ENCODE measurements around the gene ATP6V1B1.

ATP6V1B1 gene

DNA sequence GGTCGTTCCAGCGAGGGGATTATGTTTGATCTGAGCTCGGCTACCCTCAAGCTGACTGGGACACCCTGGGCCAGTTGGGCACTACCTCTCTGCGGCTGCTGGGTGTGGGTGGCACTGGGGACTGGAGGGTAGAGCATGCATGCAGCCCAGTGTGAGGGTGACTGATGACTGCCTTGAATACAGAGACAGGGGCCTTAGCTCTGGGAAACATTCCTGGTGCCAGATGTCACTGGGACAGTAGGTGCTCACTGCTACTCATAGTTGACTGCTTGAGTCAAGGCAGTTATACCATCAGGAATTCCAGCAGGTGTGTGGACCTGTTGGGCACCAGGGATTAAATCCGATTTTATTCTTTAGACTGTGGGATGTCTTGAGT lies 33.6 kb upstream of the ATP6V1B1 start:
- no peak for DNase-seq

GRCh38 chr2:70902579-70902978 lies 33.1 kb upstream of the ATP6V1B1 start:
- no peak for DNase-seq

DNA sequence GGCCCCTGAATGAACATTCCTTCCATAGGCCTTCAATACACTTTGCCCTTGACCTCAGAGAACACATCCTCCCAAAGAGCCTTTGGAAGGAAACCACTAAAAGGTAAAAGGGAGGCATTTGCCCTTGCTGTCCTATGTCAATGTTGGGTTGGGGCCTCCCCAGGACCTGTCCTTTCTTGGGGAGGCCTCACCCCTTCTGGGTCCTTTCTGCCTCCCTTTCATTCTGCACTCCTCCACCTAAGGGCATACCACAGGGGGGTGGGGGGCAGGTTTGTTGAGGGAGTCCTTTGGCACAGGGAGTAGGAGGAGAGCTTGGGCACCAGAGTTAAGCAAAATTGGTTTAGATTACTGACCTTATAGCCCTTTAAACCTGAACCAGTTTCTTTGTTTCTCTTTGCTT lies 32.5 kb upstream of the ATP6V1B1 start:
- no peak for DNase-seq

GRCh38 chr2:70903641-70904340 lies 31.9 kb upstream of the ATP6V1B1 start:
- no peak for DNase-seq

GRCh38 chr2:70904371-70905216 lies 31.1 kb upstream of the ATP6V1B1 start:
- DNase-seq = no peak

DNA sequence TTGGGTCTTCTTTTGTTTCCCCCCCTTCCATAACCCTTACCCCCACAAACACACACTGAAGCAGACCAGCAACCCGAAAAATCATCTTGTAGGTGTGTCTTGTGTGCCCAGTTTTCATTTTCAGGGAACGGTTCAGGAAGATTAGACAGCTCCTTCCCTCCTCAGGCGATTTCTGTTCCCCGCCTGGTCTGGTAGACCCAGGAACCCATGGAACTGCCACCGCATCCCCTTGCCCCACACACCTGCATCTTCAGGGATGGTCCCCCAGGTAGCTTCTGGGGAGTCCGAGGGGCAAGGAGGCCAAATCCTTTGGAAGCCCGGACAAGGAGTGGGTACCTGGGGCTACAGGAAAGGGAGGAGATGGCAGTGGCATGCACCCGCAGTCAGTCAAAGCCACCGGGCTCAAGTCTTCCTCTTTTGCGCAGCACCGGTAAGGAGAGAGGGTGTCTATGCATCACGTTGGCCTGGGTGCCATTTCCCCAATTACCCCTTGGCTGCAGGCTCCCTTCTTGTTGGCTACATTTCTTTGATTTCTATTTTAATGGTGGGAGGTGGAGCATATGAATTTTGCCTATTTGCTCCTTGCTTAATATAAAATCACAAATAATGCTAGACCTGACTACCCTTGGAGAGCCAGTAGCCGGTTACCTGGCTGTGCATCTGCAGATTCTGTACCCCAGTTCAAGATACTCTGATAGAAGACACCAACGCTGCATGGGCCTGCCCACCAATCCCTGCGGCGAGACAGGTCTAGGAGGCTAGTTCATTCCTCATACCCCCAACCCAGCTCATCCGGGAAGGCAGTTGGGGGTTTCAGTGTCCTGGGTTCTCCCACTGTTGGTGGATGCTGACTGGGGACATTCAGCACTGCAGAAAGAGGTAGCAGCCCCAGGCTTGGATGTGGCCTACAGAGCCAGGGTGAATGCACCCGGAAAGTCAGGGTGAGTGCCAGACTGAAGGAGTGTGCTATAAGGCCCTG lies 30.0 kb upstream of the ATP6V1B1 start:
- DNase-seq = no peak

GRCh38 chr2:70906439-70907005 lies 29.2 kb upstream of the ATP6V1B1 start:
- DNase-seq = no peak

GRCh38 chr2:70907130-70908057 lies 28.3 kb upstream of the ATP6V1B1 start:
- no peak for DNase-seq

GRCh38 chr2:70916291-70916690 lies 19.4 kb upstream of the ATP6V1B1 start:
- DNase-seq = no peak

- DNase-seq = no peak
Measured at GRCh38 chr2:70918016-70918415, 17.7 kb upstream of the ATP6V1B1 start.

GRCh38 chr2:70919672-70920366 lies 15.9 kb upstream of the ATP6V1B1 start:
- peak; percentile 24 to 58 (median 50) for DNase-seq

- no peak for DNase-seq
Measured at GRCh38 chr2:70920367-70920715, 15.4 kb upstream of the ATP6V1B1 start.

GRCh38 chr2:70921031-70921430 lies 14.7 kb upstream of the ATP6V1B1 start:
- no peak for DNase-seq

DNA sequence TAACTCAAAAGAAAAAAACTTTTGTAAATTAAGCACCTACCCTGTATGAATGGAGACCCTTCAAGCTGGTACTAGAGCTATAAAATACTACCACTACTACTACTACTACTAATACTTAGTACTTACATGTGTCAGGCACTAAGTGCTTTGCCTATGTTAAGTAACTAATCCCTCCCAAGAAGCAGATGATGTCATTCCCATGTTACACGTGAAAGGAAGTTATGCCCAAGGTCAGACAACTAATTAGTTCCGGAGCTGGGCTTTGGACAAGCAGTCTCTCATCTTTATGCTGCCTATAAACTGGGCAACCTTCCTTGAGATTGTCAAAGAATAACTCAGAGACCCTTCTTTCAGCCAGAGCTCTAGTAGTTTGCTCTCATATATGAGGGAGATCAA lies 13.9 kb upstream of the ATP6V1B1 start:
- no peak for DNase-seq

DNA sequence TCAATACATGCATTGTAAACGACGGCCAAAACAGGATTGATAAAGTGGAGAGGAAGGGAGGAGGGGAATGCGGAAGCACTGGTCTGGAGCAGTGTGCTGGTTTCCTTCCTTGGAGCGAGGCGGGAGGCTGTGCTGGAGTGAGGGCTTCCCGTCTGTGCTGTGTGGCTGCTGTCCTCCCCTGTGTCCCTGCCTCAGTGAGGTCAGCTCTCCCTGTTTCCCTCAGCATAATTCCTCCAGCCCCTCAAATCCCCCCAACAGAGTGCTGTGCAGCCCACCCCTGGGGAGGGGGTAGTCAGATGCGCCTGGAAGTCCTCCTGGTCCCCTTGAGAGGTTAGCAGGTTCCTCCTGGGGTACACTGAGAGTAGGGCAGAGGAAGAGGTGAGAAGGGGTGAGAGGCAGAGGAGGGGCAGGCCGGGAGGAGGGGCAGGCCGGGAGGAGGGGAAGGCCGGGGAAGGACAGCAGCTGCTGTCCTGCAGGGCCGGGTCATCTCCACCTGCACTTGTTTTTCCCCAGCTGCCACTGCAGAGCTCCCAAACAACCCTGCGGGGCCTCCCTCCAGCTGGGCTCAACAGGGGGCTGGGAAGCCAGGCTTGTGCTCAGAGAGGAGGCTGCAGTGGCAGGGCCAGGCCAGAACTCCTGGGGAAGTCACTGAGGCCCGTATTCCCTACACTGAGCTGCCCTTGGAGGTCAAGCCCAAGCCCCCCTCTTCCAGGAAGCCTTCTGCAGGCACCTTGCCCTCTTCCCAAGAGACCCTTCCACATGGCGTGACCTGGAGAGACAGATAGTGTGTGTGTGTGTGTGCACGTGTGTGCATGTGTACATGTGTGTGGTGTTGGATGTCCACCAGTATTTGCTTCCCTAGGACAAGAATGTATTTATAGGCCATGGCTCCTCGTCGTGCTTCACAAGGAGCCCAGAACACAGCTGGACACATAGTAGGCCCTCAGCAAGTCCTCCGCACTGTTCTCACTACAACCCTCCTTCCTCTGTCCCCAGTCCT lies 13.2 kb upstream of the ATP6V1B1 start:
- DNase-seq = no peak

DNA sequence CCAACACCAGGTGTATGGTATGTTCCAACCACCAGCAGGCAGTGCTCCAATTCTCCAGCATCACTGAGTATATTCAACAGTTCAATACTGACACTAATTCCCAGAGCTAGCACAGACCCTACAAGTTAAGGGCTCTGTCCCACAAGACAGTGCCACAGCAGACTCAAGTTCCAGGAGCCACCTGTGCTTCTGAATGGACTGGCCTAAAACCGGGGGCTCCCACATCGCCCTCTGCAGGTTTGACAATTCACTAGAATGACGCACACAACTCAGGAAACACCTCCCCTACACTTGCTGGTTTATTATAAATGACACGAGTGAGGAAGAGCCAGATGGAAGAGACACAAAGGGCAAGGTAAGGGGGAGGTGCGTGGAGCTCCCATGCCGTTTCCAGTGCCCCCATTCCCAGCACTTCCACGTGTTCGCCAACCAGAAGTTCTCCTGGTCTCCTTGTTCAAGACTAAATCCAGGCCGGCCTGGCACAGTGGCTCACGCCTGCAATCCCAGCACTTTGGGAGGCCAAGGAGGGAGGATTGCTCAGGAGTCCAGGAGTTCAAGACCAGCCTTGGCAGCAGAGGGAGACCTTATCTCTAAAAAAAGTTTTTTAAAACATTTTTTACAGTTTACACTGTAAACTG lies 12.2 kb upstream of the ATP6V1B1 start:
- peak in 1 of 5 experiments; percentile 34 for DNase-seq

GRCh38 chr2:70926042-70926441 lies 9.7 kb upstream of the ATP6V1B1 start:
- DNase-seq = no peak

DNA sequence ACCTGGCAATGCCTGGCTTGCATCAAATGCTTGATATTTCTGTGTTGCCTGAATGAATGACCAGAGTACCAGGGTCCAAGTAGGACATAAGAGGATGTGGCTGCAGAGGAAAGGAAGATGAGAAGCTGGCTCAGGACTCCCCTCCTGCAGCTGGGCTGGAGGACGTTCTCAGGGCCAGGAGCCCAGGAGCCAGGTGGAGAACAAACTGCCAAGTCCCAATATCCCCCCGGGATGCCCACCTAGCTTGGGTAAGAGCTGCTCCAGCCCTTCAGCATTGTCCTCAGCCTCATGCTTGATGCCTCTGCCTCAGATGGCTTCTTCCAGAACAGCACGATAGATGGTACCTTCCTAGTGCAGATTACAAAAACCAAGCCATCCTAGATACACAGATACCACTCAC lies 8.6 kb upstream of the ATP6V1B1 start:
- DNase-seq = no peak

DNA sequence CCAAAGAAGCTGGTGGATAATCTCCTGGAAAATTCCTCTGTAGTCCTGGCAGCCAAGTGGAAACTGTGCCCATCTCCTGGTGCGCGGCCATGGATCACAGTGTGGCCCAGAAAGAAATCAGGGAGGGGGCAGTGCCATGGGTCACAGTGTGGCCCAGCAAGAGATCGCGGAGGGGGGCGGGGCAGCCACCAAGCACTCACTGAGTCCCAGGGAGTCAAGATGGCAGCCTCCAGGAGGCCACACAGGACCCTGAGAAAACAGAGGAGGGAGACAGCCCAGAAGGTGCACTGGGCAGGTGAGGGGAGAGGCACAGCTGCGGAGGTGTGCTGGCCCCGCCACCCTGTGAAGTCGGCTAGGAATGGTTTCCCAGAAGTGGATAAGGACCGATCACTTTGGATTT lies 8.1 kb upstream of the ATP6V1B1 start:
- no peak for DNase-seq

Measured in T-helper 2 cell (primary cell).